HCT116 (cell line): ENCODE results near the gene KAZN.

Experiments used
- CTCF ChIP-seq, 3 experiments: fragments of 200-600 bp in 1 of 3; sonication (generic) in 1 of 3; IDR thresholded peaks in 2 of 3; conservative IDR thresholded peaks in 1 of 3; 2 replicates each; pipeline ENCODE4 v1.5.1; 2012 to 2017; ENCODE audit warnings: low read depth in 2 of 3, low read length in 2 of 3, antibody characterized with exemption in 1 of 3, borderline replicate concordance in 1 of 3, control low read depth in 1 of 3, mild to moderate bottlenecking in 1 of 3, mixed read lengths in 1 of 3, mixed run types in 1 of 3, moderate library complexity in 1 of 3; ENCODE audit not compliant: insufficient read depth in 1 of 3
- EGR1 ChIP-seq: IDR thresholded peaks from 2 replicates; pipeline ENCODE4 v1.6.1; 2012; ENCODE audit warnings: low read depth
- EZH2phosphoT487 ChIP-seq: fragments of 200-600 bp; IDR thresholded peaks from 2 replicates; pipeline ENCODE4 v1.6.1; 2018; ENCODE audit warnings: antibody characterized with exemption, borderline replicate concordance
- MAX ChIP-seq: IDR thresholded peaks from 2 replicates; pipeline ENCODE4 v1.6.1; 2012
- POLR2A ChIP-seq: IDR thresholded peaks from 2 replicates; pipeline ENCODE4 v1.7.0; 2011; ENCODE audit warnings: borderline replicate concordance; ENCODE audit not compliant: insufficient read depth, insufficient read length; ENCODE audit errors: extremely low read depth
- POLR2AphosphoS5 ChIP-seq: IDR thresholded peaks from 2 replicates; pipeline ENCODE4 v1.6.1; 2011; ENCODE audit warnings: mild to moderate bottlenecking, low read depth, low read length, moderate library complexity
- SP1 ChIP-seq: IDR thresholded peaks from 2 replicates; pipeline ENCODE4 v1.6.1; 2012; ENCODE audit warnings: low read depth
- TF ChIP-seq, protein P1 (sequence below): IDR thresholded peaks from 2 replicates; pipeline ENCODE4 v1.6.1; 2012; ENCODE audit warnings: low read depth

GRCh38 chr1:14570514-14570913 is 28.0 kb upstream of the KAZN start:
- TF ChIP-seq EZH2phosphoT487 (no peak), POLR2A (no peak), CTCF (IDR thresholded peaks at IDR 0.05 in 2 of 3, conservative IDR thresholded peaks at IDR 0.05 in 1 of 3; ENCODE audit: borderline replicate concordance in 1 of 3, insufficient read depth in 1 of 3, low read depth in 2 of 3, low read length in 2 of 3) (no peak), MAX (no peak), SP1 (no peak), POLR2AphosphoS5 (no peak), EGR1 (no peak)
- TF ChIP-seq, protein P1, sequence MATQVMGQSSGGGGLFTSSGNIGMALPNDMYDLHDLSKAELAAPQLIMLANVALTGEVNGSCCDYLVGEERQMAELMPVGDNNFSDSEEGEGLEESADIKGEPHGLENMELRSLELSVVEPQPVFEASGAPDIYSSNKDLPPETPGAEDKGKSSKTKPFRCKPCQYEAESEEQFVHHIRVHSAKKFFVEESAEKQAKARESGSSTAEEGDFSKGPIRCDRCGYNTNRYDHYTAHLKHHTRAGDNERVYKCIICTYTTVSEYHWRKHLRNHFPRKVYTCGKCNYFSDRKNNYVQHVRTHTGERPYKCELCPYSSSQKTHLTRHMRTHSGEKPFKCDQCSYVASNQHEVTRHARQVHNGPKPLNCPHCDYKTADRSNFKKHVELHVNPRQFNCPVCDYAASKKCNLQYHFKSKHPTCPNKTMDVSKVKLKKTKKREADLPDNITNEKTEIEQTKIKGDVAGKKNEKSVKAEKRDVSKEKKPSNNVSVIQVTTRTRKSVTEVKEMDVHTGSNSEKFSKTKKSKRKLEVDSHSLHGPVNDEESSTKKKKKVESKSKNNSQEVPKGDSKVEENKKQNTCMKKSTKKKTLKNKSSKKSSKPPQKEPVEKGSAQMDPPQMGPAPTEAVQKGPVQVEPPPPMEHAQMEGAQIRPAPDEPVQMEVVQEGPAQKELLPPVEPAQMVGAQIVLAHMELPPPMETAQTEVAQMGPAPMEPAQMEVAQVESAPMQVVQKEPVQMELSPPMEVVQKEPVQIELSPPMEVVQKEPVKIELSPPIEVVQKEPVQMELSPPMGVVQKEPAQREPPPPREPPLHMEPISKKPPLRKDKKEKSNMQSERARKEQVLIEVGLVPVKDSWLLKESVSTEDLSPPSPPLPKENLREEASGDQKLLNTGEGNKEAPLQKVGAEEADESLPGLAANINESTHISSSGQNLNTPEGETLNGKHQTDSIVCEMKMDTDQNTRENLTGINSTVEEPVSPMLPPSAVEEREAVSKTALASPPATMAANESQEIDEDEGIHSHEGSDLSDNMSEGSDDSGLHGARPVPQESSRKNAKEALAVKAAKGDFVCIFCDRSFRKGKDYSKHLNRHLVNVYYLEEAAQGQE = no peak
